Right lobe of liver (tissue), 4 donors: ENCODE data around the gene FBLN2.

Experiments
- CTCF ChIP-seq, 4 donors: fragments of 200-600 bp in 3 of 4; fragments of 450-650 bp in 1 of 4; IDR thresholded peaks; one replicate each; pipeline versions ENCODE4 v1.5.1 to v1.8.0; 2016 to 2022; ENCODE audit warnings: antibody characterized with exemption in 4 of 4, mild to moderate bottlenecking in 2 of 4
- POLR2A ChIP-seq: fragments of 450-650 bp; IDR thresholded peaks from one replicate; pipeline ENCODE4 v1.6.1; 2017; ENCODE audit warnings: antibody characterized with exemption, mild to moderate bottlenecking
- donor health status: DM: no; HTN: no; CAD: no.
- donor health status: DM: no; HTN: no; CAD: no.
- donor health status: DM: no; HTN: yes; CAD: no.

- TF ChIP-seq CTCF (IDR thresholded peaks at IDR 0.05) = no peak
- no peak for TF ChIP-seq POLR2A
Observed at GRCh38 chr3:13623101-13623654, 74.3 kb downstream of the FBLN2 start.
